Measurements from ENCODE around the gene DNMT3A.
A peak's percentile ranks its signal among the peaks of the same experiment; 100 is the strongest.

DNMT3A gene

DNA sequence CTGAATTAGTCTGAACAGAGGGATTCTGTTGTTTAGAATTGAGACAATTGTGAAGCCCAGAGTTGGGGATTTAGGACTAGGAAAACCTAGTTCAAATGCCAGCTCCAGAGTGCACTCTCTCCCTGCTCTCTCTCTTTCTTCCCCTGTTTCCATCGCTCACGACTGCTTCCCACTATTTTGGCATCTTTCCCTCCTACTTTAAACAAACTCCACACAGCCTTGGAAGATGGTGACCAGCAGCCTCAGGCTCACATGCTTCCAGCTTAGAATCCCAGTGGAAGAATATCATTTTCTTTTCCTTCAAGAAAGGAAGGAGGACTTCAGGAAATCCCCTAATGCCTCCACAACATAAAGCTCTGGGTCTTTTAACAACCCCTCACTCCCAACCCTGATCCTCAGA is 6.1 kb upstream of the DNMT3A start:
- no peak for DNase-seq (ENCODE audit: extremely low read depth in 1 of 2, low read depth in 1 of 2)

DNA sequence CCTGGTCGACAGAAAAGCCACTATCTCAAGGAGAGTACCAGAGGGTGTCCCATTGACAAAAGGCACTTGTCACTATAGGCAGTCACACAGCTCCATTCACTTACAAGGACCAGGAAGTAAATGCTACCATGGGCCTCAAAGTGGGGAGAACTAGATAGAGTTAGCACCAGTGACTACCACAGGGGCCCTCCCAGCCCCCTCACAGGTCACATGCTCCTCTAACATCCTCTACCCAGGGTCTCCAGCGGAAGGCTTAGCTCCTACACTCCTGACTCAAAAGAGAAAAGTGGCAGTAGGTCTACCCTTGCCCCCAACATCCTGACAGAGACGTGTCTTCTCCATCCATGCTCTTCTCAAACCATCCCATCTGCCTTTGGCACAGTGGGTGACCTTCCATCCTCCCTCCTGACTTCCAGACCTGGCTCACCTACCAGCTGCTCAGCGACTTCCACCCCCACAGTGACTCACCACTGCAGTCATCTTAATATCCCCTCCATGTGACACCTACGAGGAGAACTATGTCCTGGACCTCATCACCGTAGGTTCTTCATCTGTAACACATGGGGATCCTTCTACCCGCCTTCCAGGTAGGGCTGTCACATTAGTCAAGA is 5.6 kb upstream of the DNMT3A start:
- peak in 1 of 2 donors; percentile 65 for DNase-seq (ENCODE audit: extremely low read depth in 1 of 2, low read depth in 1 of 2)

DNA sequence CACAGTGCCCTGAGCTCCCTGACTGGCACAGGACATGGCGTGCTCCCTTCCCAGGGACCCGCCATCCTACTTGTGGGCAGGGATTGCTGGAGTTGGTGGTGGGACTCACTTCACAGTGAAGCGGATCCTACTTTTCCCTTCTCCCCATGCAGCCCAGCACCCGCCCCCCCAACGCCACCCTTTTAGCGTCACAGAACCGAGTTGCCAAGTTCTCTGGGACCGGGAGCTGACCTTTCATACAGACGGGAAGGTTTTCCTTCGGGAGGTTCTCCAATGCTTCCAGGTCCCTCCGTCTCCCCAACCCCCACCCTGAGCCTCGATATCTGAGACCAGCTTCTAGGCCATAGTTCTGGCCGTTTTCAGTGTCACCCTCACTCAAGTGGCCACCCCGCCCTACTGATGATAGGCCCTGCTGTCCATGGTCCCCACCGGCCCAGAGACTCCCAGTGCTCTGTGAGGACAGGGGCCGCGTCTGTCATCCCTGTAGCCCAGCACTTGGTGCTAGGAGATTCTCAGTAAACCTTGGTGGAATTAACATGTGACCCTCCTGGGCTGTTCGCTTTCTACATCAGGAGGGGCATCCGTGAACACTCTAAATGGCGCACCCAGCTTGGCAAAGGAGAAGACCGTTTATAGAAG is 1.6 kb upstream of the DNMT3A start:
- DNase-seq (ENCODE audit: extremely low read depth in 1 of 2, low read depth in 1 of 2) = no peak

GRCh38 chr2:25342372-25343186 is 854 bp upstream of the DNMT3A start:
- peak; percentile 68 to 71 for DNase-seq (ENCODE audit: extremely low read depth in 1 of 2, low read depth in 1 of 2)

DNA sequence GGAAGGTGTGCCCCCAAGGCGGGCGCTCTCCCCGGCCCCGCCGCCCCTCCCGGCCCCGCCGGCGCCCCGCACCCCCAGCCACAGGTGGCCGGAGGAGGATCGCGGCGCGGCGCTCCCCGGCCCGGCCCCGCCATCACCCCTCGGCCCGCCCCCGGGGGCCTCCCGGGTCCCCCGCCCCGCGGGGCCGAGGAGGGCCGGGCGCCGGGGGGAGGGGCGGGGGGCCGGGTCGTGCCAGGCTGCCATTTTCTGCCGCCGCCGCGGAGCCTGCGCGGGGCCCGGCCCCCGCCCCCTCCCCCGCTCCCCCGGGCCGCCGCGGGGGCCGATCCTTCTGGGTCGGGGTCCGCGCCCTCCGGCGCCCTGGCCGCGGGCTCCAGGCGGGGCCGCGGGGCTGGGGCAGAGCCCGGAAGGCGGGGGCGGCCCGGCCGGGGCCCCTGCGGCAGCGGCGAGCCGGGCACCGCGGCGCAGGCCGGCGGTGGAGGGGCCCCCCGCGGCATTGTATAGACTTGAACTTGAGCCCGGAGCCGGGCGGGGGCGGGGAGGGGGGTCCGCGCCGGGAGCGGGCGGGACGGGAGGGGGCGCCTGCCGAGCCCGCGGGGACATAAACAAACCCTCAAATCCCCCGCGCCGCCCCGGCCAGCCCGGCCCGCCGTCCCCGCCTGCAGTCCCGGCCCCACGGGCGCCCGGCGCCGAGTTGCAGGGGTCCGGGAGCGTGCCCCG is 556 bp downstream of the DNMT3A start:
- no peak for DNase-seq (ENCODE audit: extremely low read depth in 1 of 2, low read depth in 1 of 2)

- DNase-seq (ENCODE audit: extremely low read depth in 1 of 2, low read depth in 1 of 2) = no peak
Measured at GRCh38 chr2:25340181-25340921, 1.4 kb downstream of the DNMT3A start.

DNA sequence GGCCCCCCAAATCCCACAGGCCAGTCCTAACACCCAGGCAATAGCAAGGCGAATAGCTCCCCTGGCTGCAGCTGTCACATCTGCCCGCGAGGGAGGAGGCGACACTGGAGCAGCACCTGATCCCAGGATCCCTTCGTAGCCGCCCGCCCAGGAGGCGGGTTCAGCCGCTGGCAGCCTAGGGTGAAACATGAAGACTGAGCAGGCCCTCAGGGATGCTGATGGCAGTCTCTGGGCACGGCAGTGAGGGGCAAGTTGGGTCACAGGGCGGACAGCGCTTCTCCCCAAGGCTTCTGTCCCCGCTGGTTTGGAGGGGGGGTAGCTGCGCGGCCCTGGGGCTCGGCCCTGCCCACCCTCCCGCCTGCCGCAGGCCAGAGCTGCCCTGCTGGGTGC is 1.9 kb downstream of the DNMT3A start:
- no peak for DNase-seq (ENCODE audit: extremely low read depth in 1 of 2, low read depth in 1 of 2)

GRCh38 chr2:25339211-25339674 is 2.5 kb downstream of the DNMT3A start:
- DNase-seq (ENCODE audit: extremely low read depth in 1 of 2, low read depth in 1 of 2) = no peak

DNA sequence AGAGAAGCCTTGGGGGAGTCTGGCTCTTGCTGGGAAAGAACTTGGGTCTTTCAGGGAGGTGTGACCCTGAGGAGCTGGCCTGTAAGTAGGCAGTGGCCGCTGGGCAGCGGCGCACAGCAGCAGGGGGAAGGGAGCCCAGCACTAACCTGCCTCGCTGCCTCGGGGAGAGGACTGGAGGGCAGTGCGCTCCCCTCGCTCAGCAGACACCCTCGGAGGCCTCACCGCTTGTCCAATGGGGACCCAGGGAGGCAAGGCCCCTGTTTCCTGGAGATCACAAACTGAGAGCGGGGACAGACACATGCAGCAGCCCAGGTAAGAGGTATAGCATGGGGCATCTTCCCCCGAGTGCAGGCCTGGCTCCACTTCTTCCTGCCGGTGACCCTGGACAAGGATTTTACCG is 3.3 kb downstream of the DNMT3A start:
- no peak for DNase-seq (ENCODE audit: extremely low read depth in 1 of 2, low read depth in 1 of 2)

GRCh38 chr2:25337891-25338290 is 3.8 kb downstream of the DNMT3A start:
- no peak for DNase-seq (ENCODE audit: extremely low read depth in 1 of 2, low read depth in 1 of 2)

GRCh38 chr2:25337276-25337675 is 4.4 kb downstream of the DNMT3A start:
- no peak for DNase-seq (ENCODE audit: extremely low read depth in 1 of 2, low read depth in 1 of 2)

DNA sequence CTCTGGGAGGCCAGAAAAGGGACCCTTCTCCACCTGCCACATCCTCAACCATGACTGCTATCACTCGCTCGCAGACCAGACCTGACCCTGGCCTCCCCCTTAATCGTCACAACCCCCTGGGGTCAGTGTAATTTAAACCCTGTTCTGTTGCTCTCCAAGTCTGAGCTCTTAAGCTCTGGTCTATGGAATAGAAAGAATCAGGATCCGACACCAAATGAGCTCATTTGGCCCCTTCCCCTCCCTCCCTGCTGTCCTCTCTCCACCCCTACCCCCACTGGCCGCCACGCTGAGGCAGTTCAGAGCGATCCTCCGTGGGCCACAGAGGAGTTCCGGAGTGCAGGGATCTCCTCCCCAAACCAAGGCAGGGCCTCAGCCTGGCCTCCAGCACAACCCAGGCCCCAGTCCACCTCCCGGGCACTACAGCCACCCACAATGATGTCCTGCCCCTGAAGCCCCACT is 5.3 kb downstream of the DNMT3A start:
- DNase-seq (ENCODE audit: extremely low read depth in 1 of 2, low read depth in 1 of 2) = no peak

DNA sequence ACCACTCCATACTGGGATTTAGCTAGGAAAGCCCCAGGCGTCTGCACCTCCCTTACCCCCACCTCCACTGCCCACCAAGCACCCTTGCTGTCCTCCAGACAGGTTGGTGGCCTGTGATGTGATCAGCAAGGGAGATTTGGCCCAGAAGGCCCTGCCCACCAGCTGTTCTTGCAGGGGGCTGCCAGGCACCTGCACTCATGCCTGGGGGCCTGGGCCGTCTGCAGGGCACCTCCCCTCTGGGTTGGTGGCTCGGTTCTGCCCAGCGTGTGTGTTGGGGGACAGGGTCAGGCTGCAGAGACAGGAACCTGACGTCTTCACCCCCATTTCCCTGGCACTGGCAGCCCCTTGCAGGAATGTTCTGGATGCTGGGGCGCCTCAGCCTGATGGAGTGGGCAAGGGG is 5.8 kb downstream of the DNMT3A start:
- no peak for DNase-seq (ENCODE audit: extremely low read depth in 1 of 2, low read depth in 1 of 2)

DNA sequence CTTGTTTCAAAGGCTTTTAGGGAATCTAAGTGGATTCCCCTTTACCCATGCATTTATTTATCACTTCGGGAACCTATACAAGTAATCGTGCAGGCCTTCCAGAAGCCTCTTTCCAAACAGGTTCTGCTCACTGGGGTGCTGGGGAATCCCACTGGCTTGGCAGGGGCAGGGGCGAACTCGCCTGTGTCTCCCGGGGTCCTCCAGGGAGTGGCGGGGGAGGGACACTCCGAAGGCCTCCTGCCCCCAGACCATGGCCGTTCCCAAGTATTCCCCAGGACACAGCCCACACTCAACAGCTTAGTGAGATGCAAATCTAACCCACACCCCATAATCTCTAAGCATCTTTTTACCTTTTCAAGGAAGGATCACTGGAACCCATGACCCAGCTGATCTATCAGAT is 6.5 kb downstream of the DNMT3A start:
- DNase-seq (ENCODE audit: extremely low read depth in 1 of 2, low read depth in 1 of 2) = no peak

- DNase-seq (ENCODE audit: extremely low read depth in 1 of 2, low read depth in 1 of 2) = no peak
Measured at GRCh38 chr2:25334482-25334881, 7.2 kb downstream of the DNMT3A start.

- no peak for DNase-seq (ENCODE audit: extremely low read depth in 1 of 2, low read depth in 1 of 2)
Measured at GRCh38 chr2:25333981-25334380, 7.7 kb downstream of the DNMT3A start.

DNA sequence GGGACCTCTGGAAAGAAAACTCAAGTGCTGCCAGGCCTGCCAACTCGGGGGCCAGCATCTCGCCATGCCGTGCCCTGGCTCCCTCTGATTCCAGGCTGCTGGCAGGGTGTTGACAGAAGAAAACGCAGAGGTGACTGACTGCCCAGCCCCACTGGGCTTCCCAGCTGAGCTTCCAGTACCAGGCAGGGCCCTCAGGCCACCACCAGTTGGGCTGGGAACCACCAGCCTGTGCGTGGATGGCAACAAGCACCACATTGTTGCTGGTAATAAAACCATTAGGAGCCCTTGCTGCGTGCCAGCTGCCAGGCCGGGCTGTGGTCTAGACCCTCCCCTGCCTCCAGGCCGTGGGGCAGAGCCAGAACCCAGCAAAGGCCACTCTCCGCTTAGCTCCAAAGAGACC is 9.2 kb downstream of the DNMT3A start:
- no peak for DNase-seq (ENCODE audit: extremely low read depth in 1 of 2, low read depth in 1 of 2)

DNA sequence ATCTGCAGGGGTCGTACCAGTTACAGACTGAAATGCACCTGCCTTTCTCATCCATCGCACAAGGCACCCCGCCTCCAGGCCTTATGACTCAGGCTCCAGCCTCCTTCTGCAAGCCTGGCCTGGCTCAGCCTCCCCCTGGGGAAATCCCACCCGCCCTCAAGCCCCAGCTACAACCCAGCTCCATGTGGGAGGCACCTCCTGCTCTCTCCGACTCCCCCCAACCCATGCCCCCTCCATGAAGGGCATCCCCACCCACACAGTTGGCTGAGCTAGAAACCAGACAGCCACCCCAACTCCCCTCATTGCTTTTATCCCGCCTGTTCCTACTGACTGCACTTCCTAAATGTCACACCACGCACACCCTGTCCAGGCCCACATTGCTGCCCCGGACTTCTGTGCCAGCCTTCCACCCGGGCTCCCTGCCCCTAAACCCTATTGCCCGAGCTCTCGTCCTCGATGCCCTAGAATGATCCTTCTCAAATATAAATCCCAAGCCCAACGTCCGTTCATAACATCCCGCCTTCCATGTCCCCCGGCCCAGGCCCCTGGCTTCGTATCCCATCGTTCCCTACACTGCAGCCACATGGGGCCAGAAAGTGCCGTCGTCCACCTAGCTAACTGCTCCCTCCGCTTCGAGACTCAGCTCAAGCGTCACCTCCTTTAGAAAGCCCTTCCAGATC is 9.9 kb downstream of the DNMT3A start:
- peak in 1 of 2 donors; percentile 69 for DNase-seq (ENCODE audit: extremely low read depth in 1 of 2, low read depth in 1 of 2)

GRCh38 chr2:25330937-25331336 is 10.8 kb downstream of the DNMT3A start:
- DNase-seq (ENCODE audit: extremely low read depth in 1 of 2, low read depth in 1 of 2) = no peak

GRCh38 chr2:25330273-25330672 is 11.5 kb downstream of the DNMT3A start:
- no peak for DNase-seq (ENCODE audit: extremely low read depth in 1 of 2, low read depth in 1 of 2)
